Loucy (cell line): Measurements from ENCODE around the gene IL17F.

ENCODE experiments used
- H2AFZ ChIP-seq: fragments of 200-600 bp; sonication (generic); 2 replicates; pipeline ENCODE4 v1.6.0; 2016; ENCODE audit warnings: antibody characterized with exemption, mild to moderate bottlenecking, low read length, moderate library complexity
- H3F3A ChIP-seq: fragments of 200-600 bp; 2 replicates; pipeline ENCODE4 v1.6.0; 2016; ENCODE audit warnings: antibody characterized with exemption, low read depth, mild to moderate bottlenecking
- H3K27me3 ChIP-seq: fragments of 200-600 bp; sonication (generic); 2 replicates; pipeline ENCODE4 v1.6.1; 2014; ENCODE audit warnings: low read length, mild to moderate bottlenecking; ENCODE audit not compliant: insufficient read depth, poor library complexity, severe bottlenecking
- H3K36me3 ChIP-seq: fragments of 200-600 bp; sonication (generic); 2 replicates; pipeline ENCODE4 v1.6.1; 2016; ENCODE audit warnings: low read length; ENCODE audit not compliant: insufficient read depth
- H3K4me1 ChIP-seq: fragments of 200-600 bp; sonication (generic); 2 replicates; pipeline ENCODE4 v1.5.1; 2014; ENCODE audit warnings: low read length, mild to moderate bottlenecking; ENCODE audit not compliant: insufficient read depth, poor library complexity, severe bottlenecking
- H3K4me2 ChIP-seq: fragments of 200-600 bp; sonication (generic); 2 replicates; pipeline ENCODE4 v1.6.0; 2014; ENCODE audit warnings: antibody characterized with exemption, low read length, low read depth, mild to moderate bottlenecking; ENCODE audit not compliant: poor library complexity, severe bottlenecking
- H3K4me3 ChIP-seq: fragments of 200-600 bp; sonication (generic); 2 replicates; pipeline ENCODE4 v1.5.1; 2014; ENCODE audit warnings: low read length, mild to moderate bottlenecking, mixed read lengths; ENCODE audit not compliant: poor library complexity, severe bottlenecking
- H3K79me2 ChIP-seq: fragments of 200-600 bp; sonication (generic); 2 replicates; pipeline ENCODE4 v1.6.1; 2014; ENCODE audit warnings: low read length; ENCODE audit not compliant: insufficient read depth
- H3K9ac ChIP-seq: fragments of 200-600 bp; sonication (generic); 2 replicates; pipeline ENCODE4 v1.6.0; 2014; ENCODE audit warnings: mild to moderate bottlenecking, low read depth, low read length, moderate library complexity; ENCODE audit not compliant: poor library complexity, severe bottlenecking
- H3K9me2 ChIP-seq: fragments of 200-600 bp; sonication (generic); replicated peaks from 2 replicates; pipeline ENCODE4 v1.6.1; 2016; ENCODE audit warnings: low read depth, low read length, mixed read lengths
- H3K9me3 ChIP-seq: fragments of 200-600 bp; sonication (generic); 2 replicates; pipeline ENCODE4 v1.6.1; 2014; ENCODE audit warnings: mild to moderate bottlenecking, antibody characterized with exemption, low read length, low read depth; ENCODE audit not compliant: insufficient read depth
- H4K20me1 ChIP-seq: fragments of 200-600 bp; sonication (generic); 2 replicates; pipeline ENCODE4 v1.6.0; 2014; ENCODE audit warnings: antibody characterized with exemption, low read length, mild to moderate bottlenecking; ENCODE audit not compliant: insufficient read depth, poor library complexity, severe bottlenecking
- CTCF ChIP-seq: fragments of 200-600 bp; sonication (generic); conservative IDR thresholded peaks from 2 replicates; pipeline ENCODE4 v1.5.1; 2014; ENCODE audit warnings: mild to moderate bottlenecking, antibody characterized with exemption, low read length
- EZH2phosphoT487 ChIP-seq: fragments of 200-600 bp; IDR thresholded peaks from 2 replicates; pipeline ENCODE4 v1.6.1; 2018; ENCODE audit warnings: antibody characterized with exemption, mild to moderate bottlenecking, moderate library complexity, borderline replicate concordance

Gene IL17F

GRCh38 chr6:52262620-52263344 lies 18.5 kb upstream of the IL17F start:
- no peaks in the 10 kb centered on the region for H3K9me3 ChIP-seq
- H3K4me1 ChIP-seq, result no peaks in the 10 kb centered on the region
- H3K9ac ChIP-seq, result no peak overlapping the region
- H3F3A ChIP-seq, result 0 out of 2 replicates have a peak, but pooled peaks cover 4% of the 10 kb centered on the region
- H2AFZ ChIP-seq, result no peak overlapping the region
- no peak for TF ChIP-seq CTCF
- TF ChIP-seq EZH2phosphoT487, result no peak
- no peak overlapping the region for H3K4me2 ChIP-seq
- H3K79me2 ChIP-seq, result no peaks in the 10 kb centered on the region
- peaks cover 5% of the 10 kb centered on the region for H4K20me1 ChIP-seq
- no peaks in the 10 kb centered on the region for H3K9me2 ChIP-seq
- peaks cover 58% of the 10 kb centered on the region; the same call in 1 of the 2 replicates for H3K36me3 ChIP-seq
- no peak overlapping the region for H3K4me3 ChIP-seq
- no peaks in the 10 kb centered on the region for H3K27me3 ChIP-seq

- Histone ChIP-seq H3F3A (0 out of 2 replicates have a peak, but pooled peaks cover 4% of the 10 kb centered on the region), H3K9me2 (no peaks in the 10 kb centered on the region), H3K4me2 (no peak overlapping the region), H3K36me3 (peaks cover 45% of the 10 kb centered on the region; the same call in 1 of the 2 replicates), H3K79me2 (no peaks in the 10 kb centered on the region), H3K9me3 (no peaks in the 10 kb centered on the region), H3K4me1 (no peaks in the 10 kb centered on the region), H2AFZ (no peak overlapping the region), H3K9ac (no peak overlapping the region), H3K27me3 (no peaks in the 10 kb centered on the region), H3K4me3 (no peak overlapping the region), H4K20me1 (peaks cover 2% of the 10 kb centered on the region)
- TF ChIP-seq CTCF (no peak), EZH2phosphoT487 (no peak)
Observed at GRCh38 chr6:52261229-52261628, 16.9 kb upstream of the IL17F start.

GRCh38 chr6:52260634-52261033 lies 16.3 kb upstream of the IL17F start:
- H3K27me3 ChIP-seq, result no peaks in the 10 kb centered on the region
- no peaks in the 10 kb centered on the region for H4K20me1 ChIP-seq
- H3K4me3 ChIP-seq, result no peak overlapping the region
- 0 out of 2 replicates have a peak, but pooled peaks cover 1% of the 10 kb centered on the region for H3F3A ChIP-seq
- no peak overlapping the region for H3K4me2 ChIP-seq
- no peak overlapping the region for H2AFZ ChIP-seq
- H3K79me2 ChIP-seq, result no peaks in the 10 kb centered on the region
- H3K4me1 ChIP-seq, result no peaks in the 10 kb centered on the region
- no peak overlapping the region for H3K9ac ChIP-seq
- H3K36me3 ChIP-seq, result peaks cover 39% of the 10 kb centered on the region; the same call in 1 of the 2 replicates
- H3K9me3 ChIP-seq, result no peaks in the 10 kb centered on the region
- TF ChIP-seq CTCF (no peak), EZH2phosphoT487 (no peak)
- H3K9me2 ChIP-seq, result no peaks in the 10 kb centered on the region
